GM19397 (cell line): Measurements from ENCODE around the gene CACNA1S.

Source experiments
- ATAC-seq: cut with Tn5 transposase; IDR thresholded peaks from one replicate; pipeline ENCODE4 v1.9.1; 2021; ENCODE audit warnings: mild to moderate bottlenecking, moderate library complexity; ENCODE audit not compliant: unreplicated experiment

Gene CACNA1S

DNA sequence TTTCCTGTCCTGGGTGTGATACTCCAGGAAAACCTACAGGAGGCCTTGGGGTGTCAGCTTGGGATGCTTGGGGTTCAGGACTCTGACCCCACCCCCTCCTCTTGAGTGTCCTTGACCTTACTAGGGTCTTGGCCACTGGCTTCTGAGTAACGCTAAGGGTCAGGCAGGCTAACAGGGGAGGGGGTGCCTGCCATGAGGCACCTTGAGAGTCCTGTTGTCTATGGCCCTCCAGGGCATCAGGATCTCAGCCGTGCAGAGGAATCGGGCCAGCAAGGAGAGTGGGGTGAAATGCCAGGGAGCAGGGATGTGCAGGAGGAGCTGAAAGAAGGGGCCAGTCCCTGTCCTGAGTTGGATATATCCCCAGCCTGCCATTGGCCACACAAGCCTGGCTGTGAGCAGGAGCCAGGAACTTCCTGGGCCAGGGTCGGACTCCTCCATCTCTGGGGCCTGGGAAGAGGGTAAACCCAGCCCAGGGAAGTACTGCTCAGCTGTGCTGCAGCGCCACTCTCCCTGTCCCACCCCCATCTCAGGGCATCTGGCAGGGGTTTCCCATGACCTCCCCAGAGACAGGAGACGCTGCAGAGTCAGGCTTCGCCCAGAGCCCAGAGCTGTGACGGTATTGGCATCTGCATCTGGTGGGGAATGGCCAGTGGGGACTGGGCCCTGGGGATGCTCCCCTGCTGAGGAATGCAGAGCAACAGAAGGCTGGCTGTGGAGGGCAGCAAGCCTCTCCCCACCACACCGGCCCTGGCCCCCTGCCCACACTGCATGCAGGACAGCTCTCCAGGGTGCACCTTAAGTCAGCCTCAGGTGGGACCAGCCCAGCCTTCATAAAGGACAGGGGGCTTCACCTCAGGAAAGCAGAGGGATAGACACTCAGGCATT is 95.0 kb downstream of the CACNA1S start:
- no peak for ATAC-seq

DNA sequence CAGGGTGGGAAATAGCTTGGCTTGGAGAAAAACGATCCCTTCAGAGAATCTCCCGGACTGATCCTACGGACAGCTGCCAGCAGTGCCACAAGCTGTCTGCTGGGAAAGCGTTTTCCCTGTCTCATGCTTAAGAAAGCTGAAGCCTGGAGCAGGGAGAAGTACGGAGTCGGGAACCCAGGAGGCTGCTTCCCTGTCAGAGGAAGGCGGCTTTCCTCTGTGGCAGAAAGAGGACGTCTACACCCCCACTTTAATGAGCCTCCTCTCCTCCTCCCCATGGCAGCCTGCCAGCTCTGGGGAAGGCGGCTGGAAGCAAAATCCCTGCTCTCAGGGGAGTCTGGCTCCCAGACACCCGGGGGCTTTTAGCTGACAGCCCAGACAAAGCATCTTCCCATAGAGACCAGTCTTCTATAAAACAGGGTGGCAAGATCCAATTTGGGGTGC is 96.0 kb downstream of the CACNA1S start:
- no peak for ATAC-seq

DNA sequence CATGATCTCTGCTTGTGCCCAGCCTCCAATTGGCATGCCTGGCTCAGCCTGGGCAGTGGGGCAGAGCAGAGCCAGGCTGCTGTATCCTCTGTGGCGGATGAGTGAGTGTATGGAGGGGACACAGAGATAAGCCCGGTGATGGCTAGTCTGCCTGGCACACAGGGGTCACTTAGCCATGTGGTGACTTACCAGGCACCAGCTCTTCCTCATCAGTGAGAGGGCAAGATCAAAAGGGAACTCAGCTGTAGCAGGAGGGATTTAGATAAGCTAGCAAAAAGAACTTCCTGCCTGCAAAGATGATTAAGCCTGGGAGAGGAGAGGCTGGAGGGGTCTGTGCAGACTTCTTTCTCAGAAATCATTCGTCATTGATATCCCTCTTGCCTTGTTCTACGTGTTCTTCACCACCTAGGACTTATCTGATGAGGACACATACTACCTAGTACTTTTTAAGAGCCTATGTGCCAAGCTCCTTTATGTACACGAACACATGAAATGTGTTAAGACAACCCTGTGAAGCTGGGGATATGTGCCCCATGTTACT is 96.6 kb downstream of the CACNA1S start:
- ATAC-seq: no peak

DNA sequence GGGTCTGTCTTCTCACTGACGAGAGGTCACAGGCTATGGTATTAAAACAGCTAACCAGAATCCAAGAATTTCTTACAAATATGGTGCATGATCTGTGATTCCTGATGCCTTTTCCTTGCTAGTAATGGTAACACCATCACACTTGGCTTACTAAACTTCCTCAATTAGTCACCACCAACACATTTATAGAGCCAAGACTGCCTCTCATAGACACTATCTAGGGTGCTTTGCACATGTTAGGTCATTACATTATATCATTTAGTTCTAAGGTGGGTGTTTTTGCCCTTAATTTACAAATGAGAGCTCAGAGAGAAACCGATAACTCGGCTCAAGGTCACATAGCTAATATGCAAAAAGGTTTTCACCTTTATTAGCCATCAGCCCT is 97.4 kb downstream of the CACNA1S start:
- no peak for ATAC-seq

DNA sequence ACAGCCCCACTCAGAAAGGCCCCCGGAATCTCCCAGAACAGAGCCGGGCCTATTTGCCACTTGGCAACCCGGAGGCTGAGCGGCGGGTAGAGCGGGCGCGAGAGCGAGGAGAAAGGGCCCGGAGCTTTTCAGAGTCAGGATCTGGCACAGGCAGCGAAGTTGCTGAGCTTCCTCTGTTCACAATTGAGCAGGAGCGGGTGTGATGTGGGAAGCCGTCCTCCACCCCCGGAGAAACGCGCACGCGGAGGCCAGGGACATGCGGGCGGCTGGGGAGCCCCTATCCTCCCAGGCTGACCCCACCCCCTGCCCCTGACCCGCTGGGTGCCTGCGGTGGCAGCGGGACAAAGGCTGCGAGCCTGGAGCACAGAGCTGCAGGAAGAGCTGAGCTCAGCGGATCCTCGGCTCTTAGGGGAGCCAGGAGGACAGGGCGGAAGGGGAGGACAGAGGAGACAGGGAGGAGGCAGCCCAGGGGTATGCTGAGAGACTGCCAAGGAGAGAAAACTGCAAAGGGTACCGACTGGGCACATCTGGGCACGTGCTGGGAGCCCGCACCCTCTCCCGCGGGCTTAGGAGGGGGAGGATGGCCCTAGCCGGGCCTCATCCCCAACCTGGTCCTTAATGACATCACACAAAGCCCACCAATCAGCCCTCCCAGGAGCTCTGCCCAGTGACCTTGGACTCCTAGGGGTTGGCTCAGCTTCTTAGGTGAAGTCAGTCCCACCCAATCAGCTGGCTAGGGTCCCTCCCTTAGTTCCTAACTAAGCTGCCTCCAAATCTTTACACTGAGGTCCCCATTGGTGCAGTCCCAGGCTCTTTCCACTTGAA is 98.0 kb downstream of the CACNA1S start:
- no peak for ATAC-seq

DNA sequence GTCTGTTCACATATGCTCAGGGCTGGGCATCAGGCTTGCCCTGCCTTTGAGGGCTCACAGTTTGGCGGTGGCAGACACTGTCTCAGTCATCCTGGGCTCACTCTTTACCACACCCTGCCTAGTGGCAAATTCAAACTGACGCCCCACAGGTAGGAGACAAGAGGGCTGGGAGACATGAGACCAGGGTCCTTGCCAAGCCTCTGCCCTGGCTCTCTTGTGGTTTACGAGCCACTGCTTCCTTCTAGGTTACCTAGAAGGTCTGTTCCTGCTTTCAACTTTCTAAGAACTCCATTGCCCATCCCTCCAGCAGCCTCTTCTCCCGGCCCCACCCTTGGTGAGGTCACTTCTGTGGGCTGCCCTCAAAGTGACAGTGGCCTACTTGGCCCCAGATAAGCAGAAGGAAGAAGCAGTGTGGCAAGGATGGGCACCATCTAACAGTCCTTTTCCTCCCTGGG is 99.2 kb downstream of the CACNA1S start:
- no peak for ATAC-seq

DNA sequence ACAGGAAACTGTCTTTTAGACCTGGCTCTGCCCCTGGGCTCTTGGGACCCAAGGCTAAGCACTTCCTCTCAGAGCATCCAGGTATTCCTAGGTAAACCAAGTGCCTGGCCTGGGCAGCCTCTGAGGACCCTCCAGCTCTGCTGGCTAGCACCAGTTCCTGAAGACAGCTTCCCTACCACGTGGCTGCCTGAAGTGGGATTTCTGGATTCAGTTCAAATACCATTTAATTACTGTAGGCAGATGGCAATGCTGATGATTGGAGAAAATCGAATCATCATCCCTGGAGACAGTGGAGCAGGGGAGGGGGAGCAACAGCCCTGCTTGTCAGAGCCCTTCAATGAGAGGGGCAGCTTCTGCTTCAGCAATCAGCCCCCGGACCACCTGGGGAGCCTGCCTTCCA is 100.6 kb downstream of the CACNA1S start:
- no peak for ATAC-seq

DNA sequence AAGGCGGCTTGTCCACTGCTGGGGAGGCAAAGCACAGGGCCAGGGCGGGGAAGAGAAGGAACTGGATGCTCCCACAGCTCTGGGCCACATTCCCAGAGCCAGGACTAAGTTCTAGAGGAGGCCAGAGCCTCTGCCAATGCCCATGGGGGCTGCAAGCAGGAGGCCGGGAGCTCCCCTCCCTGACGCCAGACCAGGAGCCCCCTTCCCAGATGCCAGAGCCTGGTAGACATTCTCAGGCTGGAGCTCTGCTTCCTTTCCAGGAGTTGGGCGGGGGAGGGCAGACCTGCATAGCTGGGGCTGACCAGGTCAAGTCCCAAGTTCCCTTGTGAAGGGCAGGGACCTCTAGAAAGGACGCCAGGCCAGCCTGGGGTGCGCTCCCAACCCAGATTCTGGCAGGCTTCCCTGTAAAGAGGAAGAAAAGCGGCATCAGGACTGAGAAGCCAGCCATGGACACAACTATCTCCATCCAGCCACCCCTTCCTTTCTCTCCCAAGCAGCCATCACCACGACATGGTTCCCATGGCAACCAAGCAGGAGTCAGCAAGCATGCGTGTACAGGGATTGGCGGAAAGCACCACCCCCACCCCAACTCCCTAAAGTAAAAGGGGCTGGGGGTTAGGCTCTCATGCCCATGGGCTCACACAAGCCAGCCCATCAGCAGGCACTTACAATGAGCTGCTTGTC is 102.1 kb downstream of the CACNA1S start:
- no peak for ATAC-seq

DNA sequence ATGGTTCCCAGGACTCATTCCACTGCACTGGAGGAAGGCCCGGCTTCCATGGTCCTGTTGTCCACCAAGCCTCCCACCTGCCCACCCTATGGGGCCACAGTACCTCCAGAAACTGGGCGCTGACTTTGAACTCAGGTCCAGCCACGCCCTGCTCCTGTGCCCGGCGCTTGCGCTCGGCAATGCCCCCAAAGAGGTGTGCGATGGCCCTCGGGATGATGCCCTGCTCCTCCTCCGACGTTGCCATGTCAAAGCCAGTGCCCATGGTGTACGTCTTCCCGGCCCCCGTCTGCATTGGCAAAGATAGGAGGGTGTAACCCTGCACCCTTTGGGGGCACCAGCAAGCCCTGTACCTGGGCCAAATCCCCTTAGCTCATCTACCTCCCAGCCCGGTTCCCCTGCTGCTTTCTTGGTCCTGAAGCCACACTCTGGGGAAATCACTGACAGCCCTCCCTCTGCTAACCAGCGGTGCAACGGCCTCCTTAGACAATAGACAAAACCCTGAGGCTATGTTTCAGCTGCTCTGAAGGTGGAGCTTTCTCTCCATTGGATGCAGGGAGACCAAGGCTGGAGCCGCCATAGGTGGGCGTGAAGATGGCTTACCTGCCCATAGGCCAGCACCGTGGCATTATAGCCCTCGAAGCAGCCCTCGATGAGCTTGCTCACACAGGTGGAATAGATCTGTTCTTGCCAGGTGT is 103.4 kb downstream of the CACNA1S start:
- no peak for ATAC-seq

DNA sequence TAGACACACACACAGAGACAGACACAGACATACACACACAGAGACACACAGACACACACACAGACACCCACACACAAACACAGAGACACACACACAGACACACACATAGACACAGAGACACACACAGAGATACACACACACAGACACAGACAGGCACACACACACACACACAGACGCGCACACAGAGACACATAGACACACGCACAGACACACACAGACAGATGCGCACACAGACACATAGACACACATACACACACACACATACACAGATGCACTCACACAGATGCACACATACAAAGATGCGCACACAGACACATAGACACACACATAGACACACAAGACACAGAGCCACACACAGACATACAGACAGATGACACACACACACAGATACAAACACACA is 104.7 kb downstream of the CACNA1S start:
- ATAC-seq: no peak

DNA sequence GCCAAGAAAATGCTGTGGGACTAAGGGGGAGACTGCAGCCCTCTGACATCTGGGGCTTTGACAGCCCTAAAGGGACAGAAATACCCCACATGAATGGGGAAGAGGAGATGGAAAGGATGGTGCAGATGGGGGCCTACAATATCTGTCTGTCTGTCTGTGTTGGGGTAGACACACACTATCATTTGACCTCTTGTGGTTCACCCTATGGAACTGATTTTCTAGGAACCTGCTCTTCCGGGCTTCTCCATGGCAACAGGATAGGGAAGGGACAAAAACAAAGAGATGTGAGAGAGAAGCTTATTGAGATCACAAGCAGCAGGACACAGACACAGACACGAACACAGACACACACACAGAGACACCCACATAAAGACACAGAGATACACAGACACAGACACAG is 105.8 kb downstream of the CACNA1S start:
- no peak for ATAC-seq

DNA sequence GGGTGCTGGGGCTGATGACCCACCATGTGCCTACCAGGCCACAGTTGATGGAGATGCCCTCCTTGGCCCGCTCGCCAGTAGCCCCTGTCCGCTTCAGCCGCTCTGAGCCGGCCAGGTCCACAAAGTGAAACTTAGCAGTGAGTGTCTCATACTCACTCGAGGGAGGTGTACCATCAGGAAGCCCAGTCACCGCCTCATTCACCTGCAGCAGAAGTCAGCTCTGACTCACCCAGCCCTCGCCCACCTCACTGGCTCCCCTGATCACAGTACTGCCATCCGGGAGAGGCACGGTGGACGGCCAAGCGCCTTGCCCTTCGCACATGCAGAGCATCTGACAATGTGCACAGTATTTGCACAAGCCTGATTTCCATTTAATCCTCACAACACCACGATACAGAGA is 107.5 kb downstream of the CACNA1S start:
- no peak for ATAC-seq

DNA sequence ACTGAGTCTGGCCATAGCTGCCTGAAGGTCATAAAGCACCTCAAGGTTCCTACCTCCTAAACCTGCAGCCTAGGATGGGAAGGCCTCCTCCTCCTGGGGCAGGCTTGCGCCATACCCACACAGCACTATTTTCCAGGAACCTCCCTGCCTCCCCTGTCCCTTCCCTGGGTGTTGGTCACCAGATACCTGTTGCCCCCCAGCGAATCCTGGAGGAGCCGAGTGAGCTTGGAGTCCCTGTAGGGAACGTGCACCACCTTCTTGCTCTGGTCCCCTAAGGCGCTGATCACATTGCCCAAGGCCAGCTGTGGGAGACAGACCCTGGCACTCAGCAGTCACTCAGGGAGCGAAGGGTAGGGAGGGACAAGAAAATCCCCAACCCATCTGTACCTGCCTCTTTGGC is 108.1 kb downstream of the CACNA1S start:
- ATAC-seq: no peak

DNA sequence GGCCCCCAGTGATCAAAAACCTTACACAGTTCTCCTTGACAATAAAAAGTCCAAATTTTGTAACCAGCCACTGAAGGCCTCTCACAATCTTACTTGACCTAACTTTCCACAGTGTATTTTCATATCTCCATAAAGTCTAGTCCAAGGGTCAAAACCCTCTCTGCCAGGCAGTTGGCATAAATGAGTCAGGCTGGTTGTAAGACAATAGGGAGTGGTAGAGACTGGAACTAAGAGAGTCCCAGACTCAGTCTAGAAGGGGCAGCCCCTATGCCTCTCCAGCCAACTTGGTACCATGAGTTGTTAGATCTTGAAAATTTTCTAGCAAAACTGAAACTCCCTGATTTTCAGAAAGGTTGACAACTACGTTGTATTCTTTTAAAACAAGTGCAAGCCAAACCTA is 109.7 kb downstream of the CACNA1S start:
- no peak for ATAC-seq

DNA sequence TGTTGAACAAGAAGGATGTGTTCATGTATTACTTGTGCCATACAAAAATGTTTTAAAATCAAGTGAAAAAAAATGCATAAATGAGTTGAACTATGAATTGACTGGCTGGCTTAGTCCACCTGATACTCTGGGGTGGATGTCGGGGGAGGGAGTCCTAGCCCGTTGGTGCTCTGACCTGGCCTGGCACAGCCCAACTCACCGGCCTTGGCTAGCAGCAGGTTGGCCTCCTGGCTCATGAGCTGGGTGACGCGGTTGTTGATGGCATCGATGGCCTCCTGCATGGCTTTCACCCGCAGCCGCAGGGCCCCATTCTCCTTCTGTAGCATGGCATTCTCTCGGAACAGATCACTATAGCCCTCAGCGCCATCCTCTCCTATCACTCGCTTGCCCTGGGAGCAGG is 110.3 kb downstream of the CACNA1S start:
- no peak for ATAC-seq

DNA sequence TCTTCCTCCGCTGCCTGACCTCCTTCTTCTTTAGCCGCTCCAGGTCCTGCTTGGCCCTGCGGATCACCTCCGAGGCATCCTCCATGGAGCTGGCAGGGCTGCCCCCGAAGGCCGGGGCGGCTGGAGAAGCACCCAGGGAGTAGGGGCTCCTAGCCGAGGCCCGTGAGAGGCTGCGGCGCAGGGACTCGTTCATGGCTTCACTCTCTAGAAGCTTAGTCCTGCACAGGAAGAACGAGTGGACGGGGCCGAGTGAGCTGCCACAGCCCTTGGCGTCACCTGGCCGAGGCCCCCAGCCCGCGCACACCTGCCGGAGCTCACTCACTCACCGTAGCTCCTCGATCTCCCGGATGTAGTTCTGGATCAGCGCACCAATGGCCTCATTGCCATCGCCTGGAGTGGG is 111.8 kb downstream of the CACNA1S start:
- no peak for ATAC-seq

DNA sequence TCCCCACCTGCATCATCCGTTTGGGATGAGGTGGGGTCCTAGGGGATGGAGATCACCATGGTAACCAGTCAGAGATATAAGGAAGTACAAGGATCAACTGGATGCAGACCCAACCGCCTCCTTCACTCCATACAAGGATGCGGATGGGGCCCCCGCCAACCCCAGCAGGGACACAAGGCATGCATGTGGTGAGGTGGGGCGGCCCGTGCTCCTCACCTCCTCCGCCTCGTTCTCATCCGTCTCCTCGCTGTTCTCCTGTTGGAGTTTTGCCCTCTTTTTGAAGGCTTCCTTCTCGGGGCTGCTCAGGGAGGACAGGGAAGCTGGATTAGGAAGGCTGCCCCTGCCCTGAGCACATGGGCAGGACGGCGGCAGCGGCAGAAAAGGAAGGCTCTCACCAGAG is 112.6 kb downstream of the CACNA1S start:
- ATAC-seq: no peak

DNA sequence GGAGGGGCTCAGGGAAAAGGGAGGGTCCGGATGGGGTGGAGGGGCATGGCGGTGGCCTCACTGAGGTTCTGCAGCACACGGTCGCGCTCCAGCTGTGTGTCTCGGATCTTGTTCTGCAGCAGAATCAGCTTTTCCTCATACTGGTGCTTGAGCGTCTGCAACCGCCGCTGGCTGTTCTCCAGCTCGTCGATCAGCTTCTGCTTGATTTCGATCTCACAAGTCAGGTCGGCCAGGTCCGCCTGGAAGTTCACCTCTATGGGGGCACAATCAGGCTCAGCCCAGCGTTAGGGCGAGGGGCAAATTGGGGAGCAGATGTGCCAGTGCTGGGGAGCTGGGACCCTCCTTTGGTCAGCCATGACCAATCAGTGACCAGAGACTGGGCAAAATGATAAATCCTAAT is 113.9 kb downstream of the CACNA1S start:
- no peak for ATAC-seq

DNA sequence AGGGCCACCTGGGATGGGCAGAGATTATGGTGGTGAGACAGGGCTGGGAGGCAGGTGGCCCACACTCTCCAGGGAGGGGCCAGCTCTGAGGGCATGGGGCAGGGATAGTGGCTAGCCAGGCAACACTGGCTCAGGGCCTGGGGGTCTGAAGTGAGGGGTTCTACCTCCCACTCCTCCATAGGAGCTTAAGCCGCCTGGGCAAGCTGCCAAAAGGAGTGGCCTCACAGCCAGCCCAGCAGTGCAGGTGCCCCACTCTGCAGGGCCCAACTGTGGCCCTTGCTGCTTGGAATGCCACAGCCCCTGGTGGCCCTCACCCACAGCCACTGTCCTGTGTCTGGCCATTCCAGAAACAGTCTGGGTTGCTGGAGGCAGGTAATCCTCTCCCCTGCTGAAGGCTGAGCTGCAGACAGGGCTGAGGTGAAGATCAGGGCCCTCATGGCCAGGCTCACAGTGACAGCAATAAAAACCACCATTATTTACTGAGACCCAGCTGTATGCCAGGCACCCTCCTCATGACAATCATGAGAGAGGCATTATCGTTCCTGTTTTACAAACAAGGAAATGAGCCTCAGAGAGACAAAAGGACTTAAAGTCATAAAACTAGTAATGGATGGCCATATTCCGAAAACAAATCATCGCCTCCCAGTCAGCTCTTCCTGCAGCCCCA is 119.7 kb downstream of the CACNA1S start:
- no peak for ATAC-seq

DNA sequence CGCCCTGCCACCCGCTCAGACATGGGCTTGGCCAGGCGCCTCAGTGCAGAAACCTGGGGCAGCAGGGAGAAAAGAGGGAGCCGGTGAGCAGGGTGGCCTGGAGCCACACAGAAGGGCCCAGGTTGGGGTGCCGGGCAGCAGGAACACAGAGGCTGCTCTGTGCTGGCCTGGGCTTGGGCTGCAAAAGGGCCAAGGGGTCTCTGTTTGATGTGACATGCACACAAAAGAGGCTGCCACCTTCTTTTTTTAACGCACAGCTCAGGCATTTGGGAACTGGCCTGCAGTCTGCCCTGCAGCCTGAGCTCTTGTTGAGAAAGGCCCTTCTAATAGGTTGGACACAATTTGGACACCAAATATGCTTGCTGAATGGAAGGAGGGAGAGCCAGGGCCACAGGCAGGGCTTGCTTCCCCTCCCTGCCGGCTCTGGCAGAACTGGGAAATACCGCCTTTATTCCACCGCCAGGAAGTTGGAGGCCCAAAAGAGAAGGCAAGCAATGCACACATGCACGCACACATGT is 121.1 kb downstream of the CACNA1S start:
- ATAC-seq: no peak
